22Rv1 (cell line): Measurements from ENCODE around the gene TAGLN.

ENCODE experiments used
- H3K27ac ChIP-seq: fragments of 450-650 bp; 2 replicates; pipeline ENCODE4 v1.5.1; 2017
- CTCF ChIP-seq: fragments of 450-650 bp; IDR thresholded peaks from 2 replicates; pipeline ENCODE4 v1.5.1; 2017; ENCODE audit warnings: mild to moderate bottlenecking
- ZFX ChIP-seq: fragments of 450-650 bp; IDR thresholded peaks from 2 replicates; pipeline ENCODE4 v1.6.1; 2017; ENCODE audit warnings: antibody characterized with exemption, borderline replicate concordance

Gene TAGLN

GRCh38 chr11:117176186-117176585 is 23.0 kb upstream of the TAGLN start:
- TF ChIP-seq CTCF, result no peak
- no peak for TF ChIP-seq ZFX
- H3K27ac ChIP-seq, result peak overlapping the region; percentile 73

- H3K27ac ChIP-seq, result peak overlapping the region; percentile 73
- TF ChIP-seq CTCF, result no peak
- no peak for TF ChIP-seq ZFX
Measured at GRCh38 chr11:117177534-117178209, 21.5 kb upstream of the TAGLN start.

- H3K27ac ChIP-seq, result peak within 1 kb of the TSS; percentile 73
- TF ChIP-seq ZFX, result no peak
- no peak for TF ChIP-seq CTCF
Measured at GRCh38 chr11:117178210-117179034, 20.7 kb upstream of the TAGLN start, which contains the start of gene SIDT2. Gene SIDT2 (plus strand): TSS chr11:117178743. CDS start chr11:117179264, 521 bp downstream.

- peak overlapping the region; percentile 73 for H3K27ac ChIP-seq
- TF ChIP-seq CTCF (no peak), ZFX (no peak)
Measured at GRCh38 chr11:117179048-117179999, 19.8 kb upstream of the TAGLN start.

GRCh38 chr11:117180020-117180419 is 19.1 kb upstream of the TAGLN start:
- H3K27ac ChIP-seq, result peak overlapping the region; percentile 73; the same call in 1 of the 2 replicates
- TF ChIP-seq ZFX (no peak), CTCF (no peak)

GRCh38 chr11:117180661-117181585 is 18.2 kb upstream of the TAGLN start:
- H3K27ac ChIP-seq, result no peak overlapping the region
- TF ChIP-seq CTCF, result peak; percentile 79
- no peak for TF ChIP-seq ZFX
